GM15510 (cell line): ENCODE measurements around the gene GRB7.

Source experiments
- POLR2A ChIP-seq: IDR thresholded peaks from 3 replicates; pipeline ENCODE4 v1.6.1; 2011; ENCODE audit warnings: borderline replicate concordance; ENCODE audit not compliant: insufficient read length; ENCODE audit errors: extremely low read depth

The GRB7 gene

GRCh38 chr17:39791111-39791992 is 53.6 kb downstream of the GRB7 start:
- no peak for TF ChIP-seq POLR2A

GRCh38 chr17:39792526-39793221 is 54.9 kb downstream of the GRB7 start:
- no peak for TF ChIP-seq POLR2A

GRCh38 chr17:39793301-39793872 is 55.6 kb downstream of the GRB7 start:
- no peak for TF ChIP-seq POLR2A

- no peak for TF ChIP-seq POLR2A
Measured at GRCh38 chr17:39794249-39794970, 56.7 kb downstream of the GRB7 start.
